Gastroesophageal sphincter (tissue), 4 donors: ENCODE data around the gene NAA10. TPM values are rescaled to one million over a fixed set of nuclear protein-coding genes. Genes with fewer than 3 reads are reported as not detected.

Experiments used
- ATAC-seq: fragments of 150-250 bp; one replicate; pipeline ENCODE4 v1.9.1; 2016; ENCODE audit warnings: mild to moderate bottlenecking, moderate library complexity
- H3K27ac ChIP-seq, 4 donors: fragments of 200-600 bp; sonication (generic) in 3 of 4; 1 replicate in 3 of 4; 2 replicates in 1 of 4; pipeline ENCODE4 v1.5.1; 2016 to 2019
- H3K27me3 ChIP-seq: fragments of 200-600 bp; sonication (generic); one replicate; pipeline ENCODE4 v1.5.1; 2019
- H3K36me3 ChIP-seq, 2 donors: fragments of 200-600 bp; sonication (generic); one replicate each; pipeline ENCODE4 v1.5.1; 2019; ENCODE audit warnings: control low read depth in 1 of 2
- H3K4me1 ChIP-seq, 3 donors: fragments of 200-600 bp; sonication (generic); 1 replicate in 2 of 3; 2 replicates in 1 of 3; pipeline ENCODE4 v1.5.1; 2016 to 2019; ENCODE audit warnings: control low read depth in 2 of 3
- H3K4me3 ChIP-seq, 2 donors: fragments of 200-600 bp; sonication (generic); one replicate each; pipeline ENCODE4 v1.5.1; 2019; ENCODE audit warnings: mild to moderate bottlenecking in 1 of 2, moderate library complexity in 1 of 2
- H3K9me3 ChIP-seq, 3 donors: fragments of 200-600 bp; sonication (generic); one replicate each; pipeline ENCODE4 v1.5.1; 2017 to 2019; ENCODE audit warnings: control low read depth in 2 of 3
- EP300 ChIP-seq: sonication (generic); formaldehyde crosslinking; IDR thresholded peaks from one replicate; pipeline ENCODE4 v1.6.1; 2017; ENCODE audit warnings: antibody characterized with exemption, mild to moderate bottlenecking
- POLR2A ChIP-seq, 2 donors: fragments of 450-650 bp; IDR thresholded peaks; one replicate each; pipeline ENCODE4 v1.6.1; 2017; ENCODE audit warnings: antibody characterized with exemption in 2 of 2, mild to moderate bottlenecking in 2 of 2, moderate library complexity in 1 of 2
- POLR2AphosphoS5 ChIP-seq: sonication (generic); formaldehyde crosslinking; IDR thresholded peaks from one replicate; pipeline ENCODE4 v1.6.1; 2017; ENCODE audit warnings: antibody characterized with exemption
- WGBS, 2 donors: methylation state at CpG; one replicate each; pipeline ENCODE4 v1.1.5; 2018; ENCODE audit warnings: low coverage in 1 of 2; 5-methylcytosine and 5-hydroxymethylcytosine counted together
- total RNA-seq, 4 donors: library from RNA; depleted of rRNA; stranded (reverse); fragments of >200 nt; gene quantifications; one replicate each; pipeline ENCODE4 v1.1.0, GENCODE V29; 2016
- TF ChIP-seq, protein P1 (sequence below), 4 experiments: fragments of 200-600 bp in 2 of 4; fragments of 450-650 bp in 2 of 4; sonication (generic) in 1 of 4; IDR thresholded peaks; one replicate each; pipeline ENCODE4 v1.5.1; 2017 to 2019; ENCODE audit warnings: antibody characterized with exemption in 4 of 4, mild to moderate bottlenecking in 2 of 4, moderate library complexity in 2 of 4

NAA10 gene
- total RNA-seq, 4 donors from 2014 or later = 68.3 to 103 (median 89.2) TPM

DNA sequence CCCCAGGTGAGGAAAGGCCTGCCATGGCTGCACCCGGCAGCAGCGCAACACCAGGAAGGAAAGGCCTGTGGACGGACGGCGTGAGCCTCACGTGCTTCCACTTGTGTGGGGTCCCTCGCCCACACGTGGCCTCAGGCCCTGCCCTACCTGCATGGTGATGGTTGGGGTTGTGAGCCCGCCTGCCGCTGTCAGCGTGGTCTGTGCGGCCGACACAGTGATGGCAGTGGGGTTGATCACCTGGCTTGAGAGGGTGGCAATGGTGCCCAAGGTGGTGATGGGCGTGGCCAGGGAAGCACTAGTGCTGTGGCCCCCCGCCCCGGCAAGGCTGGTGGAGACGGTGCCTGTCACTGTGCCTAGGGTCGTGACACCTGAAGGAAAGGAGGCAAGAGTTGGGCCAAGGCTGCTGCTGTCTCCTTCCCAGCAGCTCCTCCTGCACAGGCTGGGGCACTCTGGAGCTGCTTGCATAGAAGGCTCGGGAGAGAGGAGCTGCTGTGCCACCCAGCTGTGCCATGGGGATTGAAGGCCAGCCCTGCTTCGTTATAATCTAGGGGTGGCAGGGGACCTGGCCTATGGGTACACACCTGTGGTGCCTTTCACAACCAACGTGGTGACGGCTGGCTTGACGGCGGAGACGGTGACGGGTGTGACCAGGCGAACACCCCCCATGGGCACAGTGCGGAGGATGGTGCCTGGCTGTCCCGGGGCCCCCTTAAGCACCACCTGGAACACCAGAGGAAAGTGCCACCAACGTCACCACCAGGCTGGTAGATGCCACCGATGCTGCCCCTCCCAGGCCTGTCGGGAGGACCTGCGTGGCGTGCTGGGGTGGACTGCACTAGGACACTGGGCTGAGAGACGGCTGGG lies 21.4 kb upstream of the NAA10 start:
- H3K36me3 ChIP-seq = peaks cover 0 to 91% of the 10 kb centered on the region in 2 donors
- ATAC-seq = no peak
- no CpG with 5 or more reads among the region's 35 CpGs for WGBS, 2 donors
- H3K27ac ChIP-seq = peak overlapping the region in 3 of 4 donors; percentile 48 to 89 (median 86)
- H3K27me3 ChIP-seq = no peaks in the 10 kb centered on the region
- TF ChIP-seq POLR2AphosphoS5 (no peak), EP300 (no peak), POLR2A (IDR thresholded peaks at IDR 0.05) (no peak)
- TF ChIP-seq, protein P1, sequence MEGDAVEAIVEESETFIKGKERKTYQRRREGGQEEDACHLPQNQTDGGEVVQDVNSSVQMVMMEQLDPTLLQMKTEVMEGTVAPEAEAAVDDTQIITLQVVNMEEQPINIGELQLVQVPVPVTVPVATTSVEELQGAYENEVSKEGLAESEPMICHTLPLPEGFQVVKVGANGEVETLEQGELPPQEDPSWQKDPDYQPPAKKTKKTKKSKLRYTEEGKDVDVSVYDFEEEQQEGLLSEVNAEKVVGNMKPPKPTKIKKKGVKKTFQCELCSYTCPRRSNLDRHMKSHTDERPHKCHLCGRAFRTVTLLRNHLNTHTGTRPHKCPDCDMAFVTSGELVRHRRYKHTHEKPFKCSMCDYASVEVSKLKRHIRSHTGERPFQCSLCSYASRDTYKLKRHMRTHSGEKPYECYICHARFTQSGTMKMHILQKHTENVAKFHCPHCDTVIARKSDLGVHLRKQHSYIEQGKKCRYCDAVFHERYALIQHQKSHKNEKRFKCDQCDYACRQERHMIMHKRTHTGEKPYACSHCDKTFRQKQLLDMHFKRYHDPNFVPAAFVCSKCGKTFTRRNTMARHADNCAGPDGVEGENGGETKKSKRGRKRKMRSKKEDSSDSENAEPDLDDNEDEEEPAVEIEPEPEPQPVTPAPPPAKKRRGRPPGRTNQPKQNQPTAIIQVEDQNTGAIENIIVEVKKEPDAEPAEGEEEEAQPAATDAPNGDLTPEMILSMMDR (IDR thresholded peaks at IDR 0.05) = no peak
- H3K9me3 ChIP-seq = no peaks in the 10 kb centered on the region
- no peak overlapping the region for H3K4me3 ChIP-seq
- peaks cover 0 to 40% (median 0%) of the 10 kb centered on the region in 3 donors for H3K4me1 ChIP-seq

DNA sequence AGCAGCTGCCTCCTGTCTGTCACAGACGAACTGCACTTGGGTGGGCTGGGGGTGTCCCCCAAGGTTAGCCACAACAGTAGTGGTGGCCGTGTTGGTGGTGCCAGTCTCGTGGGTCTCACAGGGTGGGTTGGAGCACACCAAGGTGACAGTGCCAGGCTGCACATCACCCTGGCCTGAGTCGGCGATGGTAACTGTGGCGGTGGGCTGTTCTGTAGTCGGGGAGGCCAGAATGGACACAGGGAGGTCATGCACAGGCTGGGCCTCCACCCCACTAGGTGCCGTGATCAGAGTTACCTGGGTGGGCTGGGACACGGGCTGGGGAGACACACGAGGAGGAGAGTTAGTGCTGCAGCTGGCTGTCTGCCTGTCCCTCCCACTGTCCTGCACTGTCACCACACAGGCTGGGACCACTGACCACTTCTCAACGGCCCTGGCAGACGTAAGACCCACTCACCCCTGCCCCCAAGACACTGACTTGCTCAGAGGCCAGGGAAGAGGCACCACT lies 20.4 kb upstream of the NAA10 start:
- H3K27ac ChIP-seq = peak overlapping the region in 3 of 4 donors; percentile 48 to 89 (median 86)
- WGBS, 2 donors = no CpG with 5 or more reads among the region's 12 CpGs

DNA sequence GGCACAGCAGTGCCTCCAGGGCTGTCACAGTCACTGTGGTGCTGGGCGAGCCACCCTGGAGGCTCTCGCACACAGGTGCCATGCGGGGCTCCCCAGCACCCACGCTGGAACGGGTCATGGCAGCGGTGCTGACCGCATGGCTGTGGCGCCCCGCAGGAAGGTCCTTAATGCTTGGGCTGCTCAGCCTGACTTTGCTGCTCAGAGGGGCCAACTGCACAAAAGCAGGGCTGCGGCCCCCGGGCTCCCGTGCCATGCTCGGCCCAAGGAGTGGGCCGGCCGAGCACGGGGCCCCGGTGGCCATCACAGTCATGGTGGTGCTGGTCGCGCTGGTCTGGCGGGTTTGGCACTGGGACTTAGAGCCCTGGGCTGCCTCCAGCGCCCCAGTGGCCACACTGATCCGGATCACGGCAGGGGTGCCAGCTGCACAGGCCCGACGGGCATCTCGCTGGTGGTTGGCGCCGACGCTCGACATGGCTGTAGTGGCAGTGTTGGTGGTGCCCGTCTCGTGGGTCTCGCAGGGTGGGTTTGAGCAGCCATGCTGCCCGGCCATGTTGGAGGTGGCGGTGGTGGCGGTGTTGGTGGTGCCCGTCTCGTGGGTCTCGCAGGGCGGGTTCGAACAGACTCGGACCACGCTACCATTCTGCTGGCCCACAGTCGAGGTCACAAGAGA lies 19.9 kb upstream of the NAA10 start:
- no peak for ATAC-seq
- no peaks in the 10 kb centered on the region for H3K27me3 ChIP-seq
- peak overlapping the region; percentile 83 to 90 (median 88) for H3K27ac ChIP-seq
- peak overlapping the region in 1 of 2 donors; percentile 44 for H3K4me3 ChIP-seq
- TF ChIP-seq EP300 (no peak), POLR2AphosphoS5 (no peak), POLR2A (IDR thresholded peaks at IDR 0.05) (no peak)
- TF ChIP-seq, protein P1 (IDR thresholded peaks at IDR 0.05) = no peak
- WGBS, 2 donors = no CpG with 5 or more reads among the region's 44 CpGs
- peaks cover 0 to 56% (median 0%) of the 10 kb centered on the region in 3 donors for H3K4me1 ChIP-seq
- H3K9me3 ChIP-seq = no peaks in the 10 kb centered on the region
- peaks cover 0 to 91% of the 10 kb centered on the region in 2 donors for H3K36me3 ChIP-seq

More for the DNA sequence above, 20.4 kb upstream of the NAA10 start:
- TF ChIP-seq, protein P1 (IDR thresholded peaks at IDR 0.05) = no peak
- TF ChIP-seq EP300 = no peak
- no peak for TF ChIP-seq POLR2AphosphoS5
- TF ChIP-seq POLR2A (IDR thresholded peaks at IDR 0.05) = no peak
- ATAC-seq = no peak
- Histone ChIP-seq H3K4me1 (peaks cover 0 to 50% (median 0%) of the 10 kb centered on the region in 3 donors), H3K36me3 (peaks cover 0 to 91% of the 10 kb centered on the region in 2 donors), H3K9me3 (no peaks in the 10 kb centered on the region), H3K4me3 (no peak overlapping the region), H3K27me3 (no peaks in the 10 kb centered on the region)

DNA sequence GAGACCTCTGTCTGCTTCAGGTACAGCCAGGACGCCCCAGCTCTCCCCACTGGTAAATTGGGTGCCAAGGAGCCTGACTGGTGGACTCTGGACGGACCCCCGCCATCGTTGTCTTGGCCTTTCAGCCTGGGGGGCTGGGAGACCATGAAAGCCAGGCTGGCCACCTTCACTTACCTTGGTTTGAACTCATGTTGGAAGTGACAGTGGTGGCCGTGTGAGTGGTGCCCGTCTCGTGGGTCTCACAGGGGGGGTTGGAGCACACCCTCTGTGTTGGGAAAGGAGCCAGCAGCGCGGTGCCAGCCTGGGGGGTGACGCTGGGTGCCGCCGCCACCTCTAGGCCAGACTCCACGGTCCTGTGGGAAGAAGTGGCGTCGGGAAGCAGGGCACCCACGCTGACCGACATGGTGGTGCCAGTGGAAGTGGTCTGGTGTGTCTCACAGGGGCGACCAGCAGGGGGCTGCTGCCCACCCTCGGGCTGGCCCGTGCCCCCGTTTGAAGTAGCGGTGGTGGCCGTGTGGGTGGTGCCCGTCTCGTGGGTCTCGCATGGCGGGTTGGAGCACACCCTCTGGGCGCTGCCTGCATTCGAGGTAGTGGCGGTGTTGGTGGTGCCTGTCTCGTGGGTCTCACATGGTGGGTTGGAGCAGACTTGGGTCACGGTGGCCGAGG lies 19.2 kb upstream of the NAA10 start:
- Histone ChIP-seq H3K27ac (peak overlapping the region; percentile 83 to 90 (median 88)), H3K36me3 (peaks cover 0 to 91% of the 10 kb centered on the region in 2 donors), H3K4me1 (peaks cover 0 to 63% (median 0%) of the 10 kb centered on the region in 3 donors), H3K27me3 (no peaks in the 10 kb centered on the region), H3K4me3 (peak overlapping the region; percentile 23 to 44), H3K9me3 (no peaks in the 10 kb centered on the region)
- WGBS, 2 donors = 45% methylated on average over 7 of the region's 33 CpGs; no CpG with 5 or more reads in 1 of the 2 donors
- ATAC-seq = no peak
- TF ChIP-seq POLR2AphosphoS5 (no peak), EP300 (no peak), POLR2A (IDR thresholded peaks at IDR 0.05) (no peak)
- TF ChIP-seq, protein P1 (IDR thresholded peaks at IDR 0.05) = peak in 1 of 4 experiments; percentile 3
